Keratinocyte (primary cell): ENCODE data around the gene RNF44.

ENCODE experiments used
- CTCF ChIP-seq, 3 experiments: IDR thresholded peaks in 1 of 3; conservative IDR thresholded peaks in 1 of 3; optimal IDR thresholded peaks in 1 of 3; 2 replicates in 2 of 3; 3 replicates in 1 of 3; pipeline versions ENCODE3 to v1.5.1; 2011; ENCODE audit warnings: low read length in 3 of 3, mild to moderate bottlenecking in 3 of 3, moderate library complexity in 2 of 3, control low read depth in 1 of 3, inconsistent platforms in 1 of 3; ENCODE audit not compliant: insufficient read depth in 2 of 3; ENCODE audit errors: extremely low read depth in 1 of 3
- EZH2 ChIP-seq: IDR thresholded peaks from one replicate; pipeline ENCODE4 v1.6.1; 2012; ENCODE audit warnings: inconsistent platforms, mild to moderate bottlenecking, low read length, moderate library complexity

DNA sequence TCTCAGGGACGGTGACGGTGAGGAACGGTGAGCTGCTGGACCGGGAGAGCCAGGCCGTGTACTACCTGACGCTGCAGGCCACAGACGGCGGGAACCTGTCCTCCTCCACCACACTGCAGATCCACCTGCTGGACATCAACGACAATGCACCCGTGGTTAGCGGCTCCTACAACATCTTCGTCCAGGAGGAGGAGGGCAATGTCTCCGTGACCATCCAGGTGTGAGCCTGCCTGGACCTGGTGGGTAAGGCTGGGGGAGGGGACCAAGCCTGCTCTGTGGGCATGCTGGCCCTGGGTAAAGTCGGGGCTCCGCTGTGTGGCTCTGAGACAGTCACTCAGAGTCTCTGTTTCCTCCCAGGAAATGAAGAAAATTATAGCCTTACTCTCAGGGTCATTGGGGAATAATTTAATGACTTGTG is 41.2 kb upstream of the RNF44 start:
- TF ChIP-seq CTCF (optimal IDR thresholded peaks at IDR 0.05 in 1 of 3, IDR thresholded peaks at IDR 0.05 in 1 of 3, conservative IDR thresholded peaks at IDR 0.05 in 1 of 3; ENCODE audit: extremely low read depth in 1 of 3, insufficient read depth in 2 of 3, low read length in 3 of 3), result peak; percentile 63 to 87 (median 73)
- TF ChIP-seq EZH2, result no peak
